Putamen (tissue), 1 donor: ENCODE data around the gene ACP4.

ENCODE experiments used
- DNase-seq: peaks from one replicate; pipeline ENCODE4 v3.0.0-alpha.2; 2016; ENCODE audit warnings: low spot score

ACP4 gene

GRCh38 chr19:50822661-50823208 is 32.5 kb downstream of the ACP4 start:
- no peak for DNase-seq

- DNase-seq: no peak
Measured at GRCh38 chr19:50823389-50824042, 33.3 kb downstream of the ACP4 start, which contains the start of gene KLK1. Gene KLK1 (minus strand): TSS chr19:50823787. CDS start chr19:50823748, 39 bp downstream.

GRCh38 chr19:50826492-50827240 is 36.5 kb downstream of the ACP4 start:
- DNase-seq: no peak

GRCh38 chr19:50827476-50827875 is 37.3 kb downstream of the ACP4 start:
- no peak for DNase-seq

GRCh38 chr19:50829801-50830200 is 39.6 kb downstream of the ACP4 start:
- DNase-seq: no peak

GRCh38 chr19:50830266-50831025 is 40.2 kb downstream of the ACP4 start:
- DNase-seq: no peak

- no peak for DNase-seq
Measured at GRCh38 chr19:50831026-50831396, 40.8 kb downstream of the ACP4 start.

GRCh38 chr19:50832666-50833065 is 42.5 kb downstream of the ACP4 start:
- DNase-seq: no peak

GRCh38 chr19:50833117-50833801 is 43.0 kb downstream of the ACP4 start, which contains the start of gene KLK15:
Gene KLK15 (minus strand): TSS chr19:50833574. CDS start chr19:50831492, 2,082 bp downstream.
- no peak for DNase-seq

- DNase-seq: no peak
Measured at GRCh38 chr19:50833802-50834167, 43.6 kb downstream of the ACP4 start.

GRCh38 chr19:50835103-50835784 is 45.0 kb downstream of the ACP4 start:
- DNase-seq: no peak

GRCh38 chr19:50835785-50836542 is 45.7 kb downstream of the ACP4 start:
- DNase-seq: peak; percentile 21

GRCh38 chr19:50836543-50837195 is 46.5 kb downstream of the ACP4 start:
- no peak for DNase-seq

- no peak for DNase-seq
Measured at GRCh38 chr19:50837300-50837699, 47.1 kb downstream of the ACP4 start.

GRCh38 chr19:50838239-50838638 is 48.0 kb downstream of the ACP4 start:
- DNase-seq: no peak

- DNase-seq: no peak
Measured at GRCh38 chr19:50839712-50840655, 49.8 kb downstream of the ACP4 start.

- no peak for DNase-seq
Measured at GRCh38 chr19:50842130-50842529, 51.9 kb downstream of the ACP4 start.

GRCh38 chr19:50843205-50843604 is 53.0 kb downstream of the ACP4 start:
- no peak for DNase-seq

GRCh38 chr19:50843701-50844221 is 53.5 kb downstream of the ACP4 start:
- DNase-seq: no peak
